Measurements from ENCODE around the gene FSTL4. TPM values are rescaled to one million over a fixed set of nuclear protein-coding genes. Genes with fewer than 3 reads are reported as not detected.

The FSTL4 gene
- total and polyA plus RNA-seq, 2 of the 13 experiments (the other 11 are each of a cell fraction or from before 2014, with no cell fraction given) = 2.1 to 3.0 TPM

DNA sequence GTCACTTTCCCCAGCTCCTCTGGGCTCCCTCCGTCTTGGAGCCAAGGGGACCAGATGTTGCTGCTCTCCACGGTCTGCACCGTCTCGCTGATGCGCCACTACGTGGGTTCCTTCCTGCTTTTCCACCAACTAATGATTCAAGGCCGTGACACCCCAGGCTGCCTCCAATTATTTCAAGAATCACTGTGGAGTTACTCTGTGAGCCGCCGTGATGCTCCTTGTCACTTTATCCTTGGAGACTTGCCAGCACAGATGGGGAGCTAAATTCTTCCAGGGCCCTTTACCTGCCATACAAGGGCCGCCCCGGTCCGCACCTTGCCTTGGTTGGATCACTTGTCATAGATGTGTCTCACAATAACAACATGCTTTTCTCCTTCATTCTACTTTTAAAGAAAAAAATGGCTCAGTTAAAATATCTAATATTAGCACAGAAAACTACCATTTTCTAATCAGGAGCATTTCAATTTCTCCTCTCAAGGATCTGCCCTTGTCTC lies 202.0 kb downstream of the FSTL4 start:
- Histone ChIP-seq H3K36me3 (replicated peaks in 1 of 2; ENCODE audit: control insufficient read depth in 1 of 2, insufficient read depth in 2 of 2, low read length in 2 of 2) (no peaks in the 10 kb centered on the region), H3K4me2 (ENCODE audit: low read depth, low read length) (no peak overlapping the region), H3K27me3 (ENCODE audit: control insufficient read depth in 1 of 2, insufficient read depth in 2 of 2, low read length in 2 of 2) (peaks cover 3 to 25% of the 10 kb centered on the region in 2 experiments; a peak in 3 of 5 replicates), H4K20me1 (ENCODE audit: insufficient read depth, low read length) (no peaks in the 10 kb centered on the region), H3K27ac (ENCODE audit: extremely low read length, insufficient read depth, low read length) (no peak overlapping the region), H3K9ac (ENCODE audit: insufficient read depth, low read depth, low read length) (no peak overlapping the region), H3K9me3 (ENCODE audit: low read length) (no peaks in the 10 kb centered on the region), H2AFZ (ENCODE audit: low read length) (no peak overlapping the region), H3K4me1 (ENCODE audit: insufficient read depth, low read length) (no peaks in the 10 kb centered on the region), H3K4me3 (replicated peaks in 1 of 3; ENCODE audit: insufficient read depth in 1 of 3, low read depth in 2 of 3, low read length in 3 of 3) (no peak overlapping the region), H3K79me2 (ENCODE audit: insufficient read depth, low read length) (no peaks in the 10 kb centered on the region)
- BruUV-seq (replicated peaks) = no TSS peak
- intact Hi-C loops (cut with micrococcal nuclease; ENCODE audit: unreplicated experiment) = no loop called here
- POLR2A ChIA-PET = no interaction called here
- FAIRE-seq (no peak), ATAC-seq (no peak), DNase-seq (ENCODE audit: low spot score) (no peak)
- in situ Hi-C loops (cut with HindIII; ENCODE audit: extremely low pct_ligation_motif_present, low pct_unique_long_range_greater_than_20kb) = no loop called here
- 59% methylated on average over 10 of the region's 12 CpGs for WGBS (ENCODE audit: low lambda C conversion rate)
- CTCF ChIA-PET (ENCODE audit: low intra/inter-chr PET ratio, low total read pairs) = no interaction called here
- TF ChIP-seq, protein P1, sequence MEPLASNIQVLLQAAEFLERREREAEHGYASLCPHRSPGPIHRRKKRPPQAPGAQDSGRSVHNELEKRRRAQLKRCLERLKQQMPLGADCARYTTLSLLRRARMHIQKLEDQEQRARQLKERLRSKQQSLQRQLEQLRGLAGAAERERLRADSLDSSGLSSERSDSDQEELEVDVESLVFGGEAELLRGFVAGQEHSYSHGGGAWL (CRISPR knock-in tag; IDR thresholded peaks at IDR 0.05) = no peak
- no peak for TF ChIP-seq SP4 (CRISPR knock-in tag; IDR thresholded peaks at IDR 0.05)
- no peak for TF ChIP-seq RXRA (CRISPR knock-in tag; IDR thresholded peaks at IDR 0.05)
- TF ChIP-seq HDAC1 (CRISPR knock-in tag; IDR thresholded peaks at IDR 0.05) = no peak
- TF ChIP-seq ZNF891 (CRISPR knock-in tag; IDR thresholded peaks at IDR 0.05) = no peak
- no peak for TF ChIP-seq ZIK1 (CRISPR knock-in tag; IDR thresholded peaks at IDR 0.05; ENCODE audit: borderline replicate concordance, low read depth)
- TF ChIP-seq TP53 (CRISPR knock-in tag; conservative IDR thresholded peaks at IDR 0.05) = no peak
- TF ChIP-seq SRSF9 (IDR thresholded peaks at IDR 0.05; ENCODE audit: borderline replicate concordance, insufficient read depth, low read depth, low read length, poor library complexity, severe bottlenecking) = no peak
- no peak for TF ChIP-seq EEA1 (CRISPR knock-in tag; IDR thresholded peaks at IDR 0.05; ENCODE audit: borderline replicate concordance)

- CTCF ChIA-PET (ENCODE audit: low intra/inter-chr PET ratio, low total read pairs) = no interaction called here
- intact Hi-C loops (cut with micrococcal nuclease; ENCODE audit: unreplicated experiment) = no loop called here
Measured at GRCh38 chr5:133409210-133409674, 203.1 kb downstream of the FSTL4 start.

More at GRCh38 chr5:133409210-133409674, 203.1 kb downstream of the FSTL4 start:
- Histone ChIP-seq H4K20me1 (ENCODE audit: insufficient read depth, low read length) (no peaks in the 10 kb centered on the region), H3K27me3 (ENCODE audit: control insufficient read depth in 1 of 2, insufficient read depth in 2 of 2, low read length in 2 of 2) (peaks cover 4 to 35% of the 10 kb centered on the region in 2 experiments; a peak in 4 of 5 replicates), H3K27ac (ENCODE audit: extremely low read length, insufficient read depth, low read length) (no peak overlapping the region), H3K36me3 (replicated peaks in 1 of 2; ENCODE audit: control insufficient read depth in 1 of 2, insufficient read depth in 2 of 2, low read length in 2 of 2) (no peaks in the 10 kb centered on the region), H3K4me1 (ENCODE audit: insufficient read depth, low read length) (no peaks in the 10 kb centered on the region), H2AFZ (ENCODE audit: low read length) (no peak overlapping the region), H3K9me3 (ENCODE audit: low read length) (no peaks in the 10 kb centered on the region), H3K4me2 (ENCODE audit: low read depth, low read length) (no peak overlapping the region), H3K79me2 (ENCODE audit: insufficient read depth, low read length) (no peaks in the 10 kb centered on the region), H3K4me3 (replicated peaks in 1 of 3; ENCODE audit: insufficient read depth in 1 of 3, low read depth in 2 of 3, low read length in 3 of 3) (no peak overlapping the region), H3K9ac (ENCODE audit: insufficient read depth, low read depth, low read length) (no peak overlapping the region)
- DNase-seq (ENCODE audit: low spot score) (no peak), ATAC-seq (no peak), FAIRE-seq (no peak)
- in situ Hi-C loops (cut with HindIII; ENCODE audit: extremely low pct_ligation_motif_present, low pct_unique_long_range_greater_than_20kb) = no loop called here
- 13% methylated on average over 3 of the region's 6 CpGs for WGBS (ENCODE audit: low lambda C conversion rate)
- POLR2A ChIA-PET = no interaction called here
- TF ChIP-seq ZNF230 (CRISPR knock-in tag; IDR thresholded peaks at IDR 0.05) = no peak
- no peak for TF ChIP-seq MAFF (IDR thresholded peaks at IDR 0.05; ENCODE audit: low read depth, low read length)
- TF ChIP-seq, protein P2, sequence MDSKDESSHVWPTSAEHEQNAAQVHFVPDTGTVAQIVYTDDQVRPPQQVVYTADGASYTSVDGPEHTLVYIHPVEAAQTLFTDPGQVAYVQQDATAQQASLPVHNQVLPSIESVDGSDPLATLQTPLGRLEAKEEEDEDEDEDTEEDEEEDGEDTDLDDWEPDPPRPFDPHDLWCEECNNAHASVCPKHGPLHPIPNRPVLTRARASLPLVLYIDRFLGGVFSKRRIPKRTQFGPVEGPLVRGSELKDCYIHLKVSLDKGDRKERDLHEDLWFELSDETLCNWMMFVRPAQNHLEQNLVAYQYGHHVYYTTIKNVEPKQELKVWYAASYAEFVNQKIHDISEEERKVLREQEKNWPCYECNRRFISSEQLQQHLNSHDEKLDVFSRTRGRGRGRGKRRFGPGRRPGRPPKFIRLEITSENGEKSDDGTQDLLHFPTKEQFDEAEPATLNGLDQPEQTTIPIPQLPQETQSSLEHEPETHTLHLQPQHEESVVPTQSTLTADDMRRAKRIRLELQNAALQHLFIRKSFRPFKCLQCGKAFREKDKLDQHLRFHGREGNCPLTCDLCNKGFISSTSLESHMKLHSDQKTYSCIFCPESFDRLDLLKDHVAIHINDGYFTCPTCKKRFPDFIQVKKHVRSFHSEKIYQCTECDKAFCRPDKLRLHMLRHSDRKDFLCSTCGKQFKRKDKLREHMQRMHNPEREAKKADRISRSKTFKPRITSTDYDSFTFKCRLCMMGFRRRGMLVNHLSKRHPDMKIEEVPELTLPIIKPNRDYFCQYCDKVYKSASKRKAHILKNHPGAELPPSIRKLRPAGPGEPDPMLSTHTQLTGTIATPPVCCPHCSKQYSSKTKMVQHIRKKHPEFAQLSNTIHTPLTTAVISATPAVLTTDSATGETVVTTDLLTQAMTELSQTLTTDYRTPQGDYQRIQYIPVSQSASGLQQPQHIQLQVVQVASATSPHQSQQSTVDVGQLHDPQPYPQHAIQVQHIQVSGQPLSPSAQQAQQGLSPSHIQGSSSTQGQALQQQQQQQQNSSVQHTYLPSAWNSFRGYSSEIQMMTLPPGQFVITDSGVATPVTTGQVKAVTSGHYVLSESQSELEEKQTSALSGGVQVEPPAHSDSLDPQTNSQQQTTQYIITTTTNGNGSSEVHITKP (CRISPR knock-in tag; IDR thresholded peaks at IDR 0.05; ENCODE audit: low read depth) = no peak
- no peak for TF ChIP-seq ZNF292 (CRISPR knock-in tag; IDR thresholded peaks at IDR 0.05; ENCODE audit: borderline replicate concordance, low read depth)
- BruUV-seq (replicated peaks) = no TSS peak

Data from HepG2 (cell line).